Measurements from ENCODE around the gene CRB3.

CRB3 gene

GRCh38 chr19:6489278-6490061 lies 25.4 kb downstream of the CRB3 start:
- in situ Hi-C loops (cut with HindIII; ENCODE audit: low sequenced_read_pairs): no loop called here
- DNase-seq (ENCODE audit: low read depth, low spot score): no peak
- no peak overlapping the region for H3K4me3 ChIP-seq (ENCODE audit: low read depth, low read length)
- no peak for TF ChIP-seq CTCF (IDR thresholded peaks at IDR 0.05; ENCODE audit: low read depth, low read length)

GRCh38 chr19:6490134-6490533 lies 26.1 kb downstream of the CRB3 start:
- in situ Hi-C loops (cut with HindIII; ENCODE audit: low sequenced_read_pairs): no loop called here
- DNase-seq (ENCODE audit: low read depth, low spot score): no peak
- TF ChIP-seq CTCF (IDR thresholded peaks at IDR 0.05; ENCODE audit: low read depth, low read length): no peak
- H3K4me3 ChIP-seq (ENCODE audit: low read depth, low read length): no peak overlapping the region

GRCh38 chr19:6491802-6492592 lies 27.9 kb downstream of the CRB3 start:
- no peak for DNase-seq (ENCODE audit: low read depth, low spot score)
- no peak for TF ChIP-seq CTCF (IDR thresholded peaks at IDR 0.05; ENCODE audit: low read depth, low read length)
- in situ Hi-C loops (cut with HindIII; ENCODE audit: low sequenced_read_pairs): no loop called here
- H3K4me3 ChIP-seq (ENCODE audit: low read depth, low read length): no peak overlapping the region

- TF ChIP-seq CTCF (IDR thresholded peaks at IDR 0.05; ENCODE audit: low read depth, low read length): no peak
- in situ Hi-C loops (cut with HindIII; ENCODE audit: low sequenced_read_pairs): no loop called here
- no peak overlapping the region for H3K4me3 ChIP-seq (ENCODE audit: low read depth, low read length)
- no peak for DNase-seq (ENCODE audit: low read depth, low spot score)
These were observed 30.5 kb downstream of the CRB3 start for GRCh38 chr19:6494438-6495036.

- no peak for DNase-seq (ENCODE audit: low read depth, low spot score)
- in situ Hi-C loops (cut with HindIII; ENCODE audit: low sequenced_read_pairs): no loop called here
- no peak overlapping the region for H3K4me3 ChIP-seq (ENCODE audit: low read depth, low read length)
- TF ChIP-seq CTCF (IDR thresholded peaks at IDR 0.05; ENCODE audit: low read depth, low read length): no peak
These were observed 31.9 kb downstream of the CRB3 start for GRCh38 chr19:6495947-6496346.

GRCh38 chr19:6498294-6499036 lies 34.4 kb downstream of the CRB3 start:
- in situ Hi-C loops (cut with HindIII; ENCODE audit: low sequenced_read_pairs): no loop called here
- no peak for TF ChIP-seq CTCF (IDR thresholded peaks at IDR 0.05; ENCODE audit: low read depth, low read length)
- H3K4me3 ChIP-seq (ENCODE audit: low read depth, low read length): no peak overlapping the region
- no peak for DNase-seq (ENCODE audit: low read depth, low spot score)
